Stimulated activated CD4-positive, alpha-beta T cell treated with anti-CD3 and anti-CD28 coated beads, Interleukin-4, amount 100 ng/mL, for 24 hours (primary cell): Measurements from ENCODE around the gene RHEX.

Experiments used
- DNase-seq: peaks from one replicate; pipeline ENCODE4 v3.0.0-alpha.2; 2020

RHEX gene

DNA sequence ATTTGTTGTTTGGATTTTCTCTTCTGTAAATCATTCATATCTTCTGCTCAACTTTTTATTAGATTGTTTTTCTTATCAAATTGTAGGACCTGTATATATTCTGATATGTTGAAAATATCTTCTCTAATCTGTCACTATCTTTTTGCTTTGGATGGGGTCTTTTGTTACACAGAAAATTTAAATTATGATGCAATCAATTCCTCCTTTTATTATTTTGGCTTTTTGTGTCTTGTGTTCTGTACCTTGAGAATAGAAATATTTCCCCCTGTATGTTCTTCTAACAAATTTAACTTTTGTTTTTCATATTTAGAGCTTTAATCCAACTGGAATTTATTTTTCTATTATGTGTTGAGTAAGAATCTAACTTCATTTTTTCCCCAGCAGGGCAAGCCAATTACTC, 67.4 kb downstream of the RHEX start:
- DNase-seq: no peak

DNA sequence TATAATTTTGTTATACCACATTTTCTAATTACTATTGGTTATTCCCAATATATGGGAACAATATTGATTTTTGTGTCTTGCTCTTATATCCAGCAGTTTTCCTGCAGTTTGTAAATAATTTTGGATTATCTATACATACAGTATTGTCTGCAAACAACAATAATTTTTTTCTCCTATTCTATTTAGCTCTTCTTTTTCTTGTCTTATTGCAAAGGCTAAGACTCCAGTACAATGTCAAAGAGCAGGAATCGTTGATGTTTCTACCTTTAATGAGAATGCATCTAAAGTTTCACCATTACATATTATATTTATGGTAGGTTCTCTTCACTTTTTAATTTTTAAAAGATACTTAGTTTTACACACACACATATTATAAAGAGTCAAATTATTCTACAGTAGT, 68.3 kb downstream of the RHEX start:
- no peak for DNase-seq

DNA sequence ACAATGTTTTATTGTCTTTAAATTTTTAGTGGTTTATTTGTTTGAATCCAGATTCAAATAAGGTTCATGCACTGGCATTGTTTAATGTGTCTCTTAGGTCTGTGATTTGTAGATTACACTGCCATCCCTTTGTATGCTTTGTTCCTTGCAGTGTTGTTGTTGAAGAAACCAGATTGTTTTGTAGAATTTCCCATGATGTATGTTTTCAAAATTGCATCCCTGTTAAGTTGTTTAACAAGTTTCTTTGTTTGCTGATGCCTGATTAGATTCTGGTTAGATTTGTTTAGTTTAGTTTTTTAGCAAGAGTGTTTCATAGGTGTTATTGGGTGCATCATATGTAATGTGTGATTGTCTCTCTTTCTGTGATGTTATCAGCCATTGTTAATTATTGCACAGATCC, 69.7 kb downstream of the RHEX start:
- no peak for DNase-seq

GRCh38 chr1:206125346-206125745, 72.4 kb downstream of the RHEX start:
- no peak for DNase-seq

GRCh38 chr1:206127336-206127735, 74.4 kb downstream of the RHEX start:
- DNase-seq: no peak

GRCh38 chr1:206128196-206128595, 75.2 kb downstream of the RHEX start:
- no peak for DNase-seq

GRCh38 chr1:206131037-206131436, 78.1 kb downstream of the RHEX start:
- no peak for DNase-seq

DNA sequence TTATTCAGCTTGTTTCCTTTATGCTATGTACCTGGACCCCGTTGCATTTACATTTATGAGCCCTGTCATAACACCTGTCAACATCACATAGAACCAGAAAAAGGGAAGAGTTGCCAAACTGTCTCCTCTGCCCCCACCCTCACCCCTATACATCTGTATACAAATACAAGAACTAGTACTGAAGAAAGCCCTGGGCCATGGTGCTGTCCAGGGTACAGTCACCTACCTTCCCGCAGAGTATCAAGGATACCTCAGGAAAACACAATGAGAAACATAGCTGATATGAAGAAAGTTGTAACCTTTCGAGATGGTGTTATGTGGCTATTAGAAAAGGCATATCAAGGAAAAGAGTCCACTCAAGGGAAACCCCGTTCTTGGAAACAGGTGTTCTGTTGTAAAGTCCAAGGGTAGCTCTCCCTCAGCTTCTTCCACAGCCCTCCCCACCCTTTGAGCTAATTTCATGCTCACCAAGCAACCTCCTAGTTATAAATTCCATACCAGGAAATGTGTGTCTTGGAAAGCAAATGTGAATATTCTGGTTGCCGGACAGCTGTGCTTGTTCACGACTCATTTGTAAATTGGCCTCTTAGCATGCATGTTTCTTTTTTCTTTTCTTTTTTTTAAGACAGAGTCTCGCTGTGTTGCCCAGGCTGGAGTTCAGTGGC, 80.9 kb downstream of the RHEX start:
- no peak for DNase-seq

GRCh38 chr1:206135248-206135647, 82.3 kb downstream of the RHEX start:
- no peak for DNase-seq

DNA sequence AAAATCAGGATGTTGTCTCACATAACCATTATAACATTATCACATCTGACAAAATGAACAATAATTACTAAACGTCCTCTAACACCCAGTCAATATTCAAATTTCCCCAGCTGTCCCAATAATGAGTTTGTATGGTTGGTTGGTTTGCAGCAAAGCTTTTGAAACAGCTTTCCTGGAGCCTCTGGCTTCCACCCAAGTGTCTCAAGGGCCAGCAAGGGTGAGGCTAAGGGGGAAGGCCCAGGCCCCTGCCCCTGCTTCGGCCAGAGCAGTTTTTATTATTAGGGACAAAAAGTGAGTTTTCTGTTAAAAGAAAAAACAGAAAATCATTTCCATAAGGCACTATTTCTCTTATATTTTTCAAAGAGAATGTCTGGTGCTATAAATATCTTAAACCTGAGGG, 83.3 kb downstream of the RHEX start:
- DNase-seq: no peak

GRCh38 chr1:206142011-206142410, 89.0 kb downstream of the RHEX start:
- no peak for DNase-seq

- no peak for DNase-seq
Observed at GRCh38 chr1:206142770-206143169, 89.8 kb downstream of the RHEX start.

- no peak for DNase-seq
Observed at GRCh38 chr1:206143537-206144172, 90.7 kb downstream of the RHEX start.

DNA sequence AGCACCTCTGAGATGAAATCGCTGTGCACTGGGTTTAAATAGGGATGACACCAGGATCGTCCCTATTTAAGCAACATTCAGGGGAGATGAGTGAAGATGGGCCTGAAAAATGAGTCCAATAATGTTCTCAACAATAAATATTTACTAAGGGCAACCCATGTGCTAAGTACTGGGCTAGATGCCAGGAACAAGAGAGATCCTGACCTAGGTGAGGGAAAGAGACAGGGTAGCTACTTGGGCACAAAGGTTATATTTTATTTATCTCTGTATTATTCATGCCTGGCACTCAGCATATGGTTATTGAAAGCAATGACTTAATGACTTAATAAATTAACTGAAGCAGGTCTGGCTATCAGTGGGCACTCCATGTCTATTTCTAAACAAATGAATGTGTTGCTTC, 91.6 kb downstream of the RHEX start:
- DNase-seq: no peak

DNA sequence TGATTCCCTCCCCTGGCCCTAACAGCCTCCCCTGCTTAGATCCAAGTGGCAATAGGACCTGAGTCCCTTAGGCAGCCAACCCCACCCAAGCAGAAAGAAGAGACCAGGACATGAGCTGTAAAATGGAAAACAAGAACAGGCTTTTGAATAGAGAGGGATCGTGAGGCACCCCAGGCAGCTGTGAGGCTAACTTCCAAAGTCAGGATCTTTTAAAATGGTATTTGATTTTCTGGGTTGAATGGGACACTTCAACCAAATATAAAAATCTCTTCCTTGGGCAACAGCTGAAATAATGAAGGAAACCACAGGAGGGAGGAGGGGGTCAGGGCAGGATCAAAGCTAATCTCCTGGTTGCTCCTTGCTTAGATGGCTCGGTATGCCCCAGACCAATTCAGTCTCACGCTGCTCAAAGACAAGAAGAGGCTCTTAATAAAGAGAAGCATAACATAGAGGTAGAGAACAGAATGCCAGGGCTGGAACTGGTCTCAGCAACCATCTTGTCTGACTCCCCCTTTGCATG, 92.9 kb downstream of the RHEX start:
- DNase-seq: no peak
